Stimulated activated CD8-positive, alpha-beta memory T cell treated with anti-CD3 and anti-CD28 coated beads, Interleukin-7, amount 100 ng/mL, for 1 hour (primary cell): ENCODE results near the gene ULK4.
"Not testable (repeated sequence)": the region's sequence is repeated elsewhere in the genome, so short reads cannot be mapped to it uniquely, and the experiment has no call there.

Experiments
- DNase-seq, 2 donors: peaks; one replicate each; pipeline ENCODE4 v3.0.0-alpha.2; 2020; ENCODE audit warnings: low read depth in 2 of 2

The ULK4 gene

DNA sequence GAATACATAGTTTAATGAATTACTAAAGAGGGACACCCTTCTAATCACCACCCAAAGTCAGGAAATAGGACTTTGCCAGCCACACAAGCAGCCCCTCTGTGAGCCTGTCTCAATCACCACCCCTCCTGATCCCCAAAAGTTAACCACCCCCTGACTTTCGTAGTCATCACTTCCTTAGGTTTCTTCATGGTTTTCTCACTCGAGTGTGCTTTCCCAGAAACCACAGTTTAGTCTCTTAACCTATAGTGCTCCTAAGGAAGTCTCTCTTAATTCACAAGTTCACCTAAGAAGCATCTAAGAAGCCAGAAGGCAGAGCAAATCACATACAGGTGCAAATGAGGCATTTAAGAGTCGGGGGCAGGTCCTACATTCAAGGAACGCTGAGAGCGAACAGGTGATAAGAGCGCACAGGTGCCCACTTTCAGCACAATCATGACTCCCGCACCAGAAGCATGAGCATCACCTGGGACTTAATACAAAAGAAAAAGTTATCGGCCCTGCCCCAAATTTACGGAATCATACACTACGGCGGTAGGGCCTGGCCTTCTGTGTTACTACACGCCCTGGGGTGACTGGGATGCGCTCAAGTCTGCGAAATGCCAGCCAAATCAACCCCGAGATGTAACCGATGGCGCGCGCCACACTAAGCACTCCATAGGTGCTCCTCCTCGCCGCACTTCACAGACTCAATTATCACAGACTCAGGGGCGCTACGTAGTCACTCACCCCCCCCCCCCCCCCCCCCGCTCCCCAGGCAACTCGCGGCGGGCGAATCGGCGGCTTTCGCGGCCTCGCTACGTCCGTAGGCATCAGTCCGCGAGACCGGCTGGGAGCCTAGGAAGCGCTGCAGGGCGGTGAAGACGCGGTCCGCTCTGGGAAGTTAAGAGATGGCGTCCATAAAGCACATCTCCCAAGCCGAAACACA lies 815 bp downstream of the ULK4 start:
- peak; percentile 12 to 25 for DNase-seq

DNA sequence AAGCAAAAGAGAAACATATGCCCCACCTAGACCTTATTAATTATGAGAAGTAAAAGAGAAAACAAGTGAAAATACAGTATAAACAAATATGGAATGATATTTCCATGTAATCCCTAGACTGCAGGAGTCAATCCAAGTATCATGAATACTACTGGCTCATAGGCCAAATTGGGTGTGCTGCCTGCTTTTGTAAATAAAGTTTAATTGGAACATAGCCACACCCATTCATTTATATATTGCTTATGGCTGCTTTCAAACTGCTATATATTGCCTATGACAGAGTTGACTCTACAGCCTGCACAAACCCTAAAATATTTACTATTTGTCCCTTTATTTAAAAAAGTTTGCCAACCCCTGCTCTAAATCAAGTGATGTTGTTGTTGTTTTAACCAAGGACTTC lies 5.3 kb downstream of the ULK4 start:
- DNase-seq = no peak

GRCh38 chr3:41955192-41955591 lies 6.7 kb downstream of the ULK4 start:
- no peak for DNase-seq

- no peak for DNase-seq
Observed at GRCh38 chr3:41943311-41943843, 18.5 kb downstream of the ULK4 start.

GRCh38 chr3:41940393-41940792 lies 21.5 kb downstream of the ULK4 start:
- DNase-seq = no peak

GRCh38 chr3:41936384-41936783 lies 25.5 kb downstream of the ULK4 start:
- DNase-seq = no peak

DNA sequence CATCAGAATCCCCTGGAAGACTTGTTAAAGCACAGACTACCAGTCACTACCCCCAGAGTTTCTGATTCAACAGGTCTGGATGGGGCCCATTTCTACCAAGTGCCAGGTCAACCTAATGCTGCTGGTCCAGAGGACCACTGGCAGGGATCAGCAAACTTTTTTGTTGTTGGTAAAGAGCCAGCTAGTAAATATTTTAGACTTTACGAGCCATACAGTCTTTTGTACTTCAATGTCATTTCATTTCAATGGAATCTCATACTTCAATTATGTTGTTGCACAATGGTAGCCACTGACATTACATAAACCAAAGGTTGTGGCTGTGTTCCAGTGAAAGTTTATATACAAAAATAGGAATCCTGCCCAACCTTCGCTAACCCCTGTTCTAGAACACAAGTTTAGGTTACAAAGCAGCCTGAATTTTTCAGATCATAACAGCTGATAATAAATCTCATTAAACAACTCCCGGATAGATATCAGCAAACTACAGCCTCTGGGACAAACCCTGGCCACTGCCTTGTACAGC lies 28.7 kb downstream of the ULK4 start:
- no peak for DNase-seq

GRCh38 chr3:41932464-41932863 lies 29.4 kb downstream of the ULK4 start:
- DNase-seq = no peak

DNA sequence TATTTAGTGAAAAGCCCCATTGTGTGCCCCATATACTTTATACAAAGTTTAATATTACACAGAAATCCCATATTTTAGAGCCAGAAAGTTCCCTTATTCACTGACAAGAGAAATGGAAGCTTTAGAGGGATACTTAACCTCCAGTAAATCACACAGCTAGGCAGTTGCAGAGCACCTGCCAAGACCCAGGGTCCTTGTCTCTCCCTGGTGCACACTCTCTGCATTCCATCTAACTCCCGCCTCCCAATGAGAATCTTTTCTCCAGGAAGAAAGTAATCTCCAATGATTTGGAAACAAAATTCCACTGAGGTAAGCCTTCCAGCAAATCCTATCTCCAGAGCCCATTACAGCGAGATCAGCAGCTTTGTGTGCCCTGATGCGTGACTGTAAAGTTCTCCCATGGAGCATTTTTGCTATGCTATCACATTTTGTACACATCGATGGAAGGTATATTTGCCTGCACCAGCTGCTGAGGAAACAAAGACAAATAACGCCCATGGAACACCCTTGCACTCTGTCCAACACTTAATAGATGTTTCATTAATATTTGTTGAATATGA lies 41.4 kb downstream of the ULK4 start:
- DNase-seq = no peak

DNA sequence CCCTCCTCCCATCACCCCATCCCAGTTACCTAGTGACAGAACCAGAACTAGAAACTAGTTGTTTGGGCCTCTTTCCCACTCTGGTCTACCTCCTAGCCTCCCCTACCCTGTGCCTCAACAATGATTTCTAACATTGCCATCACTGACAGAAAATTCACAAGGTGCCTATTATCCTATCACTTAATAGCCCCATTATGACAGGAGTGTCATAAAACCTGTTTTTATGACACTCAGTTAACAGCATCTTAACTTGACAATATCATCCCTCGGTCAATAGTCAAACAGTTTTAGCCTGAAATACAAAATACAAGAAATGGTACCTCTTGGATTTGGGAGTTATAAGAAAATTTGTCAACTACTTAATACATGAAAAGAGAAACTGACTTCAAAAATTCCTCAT lies 46.5 kb downstream of the ULK4 start:
- no peak for DNase-seq

DNA sequence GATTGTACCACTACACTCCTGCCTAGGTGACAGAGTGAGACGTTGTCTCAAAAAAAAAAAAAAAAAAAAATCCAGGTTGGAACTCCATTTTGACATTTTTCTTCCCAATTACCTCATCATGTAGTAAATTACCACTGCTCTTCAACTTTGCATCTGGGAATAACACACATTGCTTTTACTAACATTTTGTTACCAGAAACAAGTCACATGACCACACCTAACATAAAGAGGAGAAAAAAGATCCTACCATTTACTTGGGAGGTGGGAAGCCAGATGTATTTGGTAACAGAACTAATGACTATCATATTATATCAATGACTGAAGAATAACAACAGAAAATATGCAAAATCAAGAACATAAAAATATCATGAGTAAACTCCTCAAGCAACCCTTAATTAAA lies 49.6 kb downstream of the ULK4 start:
- DNase-seq = no peak

- no peak for DNase-seq
Observed at GRCh38 chr3:41907330-41908073, 54.4 kb downstream of the ULK4 start.

- DNase-seq = no peak
Observed at GRCh38 chr3:41900265-41900664, 61.6 kb downstream of the ULK4 start.

DNA sequence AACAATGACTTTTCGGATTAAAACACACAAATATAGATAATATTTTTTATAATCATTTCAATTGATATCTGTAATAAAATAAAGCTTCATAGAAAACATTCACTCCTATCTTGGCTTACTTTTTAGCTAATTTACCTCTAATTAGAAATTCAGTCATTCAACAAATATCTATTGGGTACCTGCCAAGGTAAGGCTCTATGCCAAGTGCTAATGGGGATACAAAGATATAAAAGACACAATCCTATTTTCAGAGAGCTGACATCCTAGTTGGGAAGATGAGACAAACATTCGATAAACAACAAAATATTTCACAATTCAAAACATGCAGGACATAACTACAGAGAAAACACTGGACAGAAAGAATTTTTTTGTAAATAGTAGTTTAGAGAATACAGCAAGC lies 63.3 kb downstream of the ULK4 start:
- DNase-seq = no peak

GRCh38 chr3:41893977-41894376 lies 67.9 kb downstream of the ULK4 start:
- DNase-seq = no peak

DNA sequence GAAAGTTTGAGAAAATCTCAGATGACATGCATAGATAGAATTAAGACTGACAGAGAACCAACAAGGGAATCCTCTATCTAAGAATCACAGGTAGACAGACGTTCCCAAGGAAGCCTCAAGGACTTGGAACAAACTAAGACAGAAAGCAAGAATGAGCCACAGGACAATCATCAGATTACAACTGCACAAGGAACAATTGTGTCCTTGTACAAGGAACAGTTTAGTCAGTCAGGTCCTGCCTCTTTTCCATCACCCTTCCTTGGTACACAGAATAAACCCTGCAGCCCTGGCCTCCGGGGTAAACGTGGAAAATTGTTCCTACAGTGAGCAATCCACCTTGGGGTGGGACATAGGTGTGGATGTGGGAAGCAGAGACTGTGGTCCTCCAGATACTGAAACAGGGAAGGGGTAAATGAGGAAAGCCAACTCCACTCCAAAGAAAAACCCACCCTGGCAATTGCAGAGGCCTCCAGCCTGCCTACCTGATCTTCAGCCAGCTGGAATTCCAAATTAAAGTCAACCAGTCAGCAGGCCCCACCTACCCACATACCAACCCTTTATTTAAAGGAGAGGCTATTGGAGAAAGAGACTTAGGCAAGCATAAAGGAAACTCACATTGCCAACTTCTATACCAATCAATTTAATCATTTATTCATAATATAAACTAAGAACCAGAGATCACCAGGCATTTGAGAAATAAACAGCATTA lies 73.4 kb downstream of the ULK4 start:
- DNase-seq = no peak

DNA sequence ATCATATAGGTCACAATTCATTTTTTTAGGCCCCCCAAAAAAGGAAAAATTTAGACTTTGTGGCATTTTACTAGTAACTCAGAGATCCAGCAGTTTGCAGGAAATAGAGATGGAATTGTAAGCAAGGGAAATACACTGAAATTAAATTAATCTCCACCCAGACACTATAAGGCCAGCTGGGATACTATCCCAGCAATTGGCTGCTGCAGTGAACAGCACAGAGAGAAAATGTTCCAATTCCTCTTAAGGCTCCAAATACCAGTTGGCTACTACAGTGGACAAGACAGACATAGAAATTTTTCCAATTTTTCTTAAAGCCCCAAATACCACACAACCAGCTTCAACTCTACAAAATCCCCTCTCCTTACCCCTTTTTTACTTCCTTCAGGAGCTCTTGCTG lies 78.9 kb downstream of the ULK4 start:
- DNase-seq = no peak

DNA sequence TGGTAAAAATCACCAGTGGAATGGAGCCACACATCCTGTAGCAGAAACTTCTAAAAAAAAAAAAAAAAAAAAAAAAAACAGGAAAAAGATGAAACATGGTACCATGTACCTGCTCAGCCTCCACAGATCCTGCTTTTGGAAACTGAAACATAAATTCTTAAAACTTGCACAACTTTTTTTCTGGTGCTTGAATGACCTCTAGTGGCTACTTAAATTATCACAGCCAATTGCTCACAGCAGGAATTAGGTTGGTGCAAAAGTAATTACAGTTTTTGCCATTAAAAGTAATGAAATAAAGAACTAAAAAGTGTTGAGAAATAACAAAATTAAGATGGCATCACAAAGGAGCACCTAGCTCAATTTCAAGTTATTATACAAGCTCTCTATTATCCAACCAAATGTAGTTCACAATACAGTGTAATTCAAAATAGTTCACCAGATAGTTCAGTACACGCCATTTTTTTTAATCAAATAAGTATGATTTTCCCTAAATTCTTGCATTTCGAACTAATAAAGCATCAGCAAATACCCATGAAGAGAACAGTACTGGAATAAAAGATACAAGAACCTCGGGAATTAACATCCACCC lies 80.6 kb downstream of the ULK4 start:
- no peak for DNase-seq

DNA sequence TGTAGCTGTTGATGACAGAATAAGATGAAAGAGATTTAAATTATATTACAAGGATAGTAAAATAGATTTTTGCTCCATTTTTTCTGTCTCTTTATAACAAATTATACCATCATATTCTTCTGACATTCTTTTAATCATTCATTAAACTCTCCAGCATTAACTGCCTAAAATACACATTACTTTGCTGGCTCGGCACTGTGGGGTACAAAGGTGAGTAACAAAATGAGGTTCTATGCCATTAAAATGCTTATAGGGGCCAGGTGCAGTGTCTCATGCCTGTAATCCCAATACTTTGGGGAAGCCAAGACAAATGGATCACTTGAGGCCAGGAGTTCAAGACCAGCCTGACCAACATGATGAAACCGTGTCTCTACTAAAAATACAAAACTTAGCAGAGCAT lies 81.5 kb downstream of the ULK4 start:
- DNase-seq = no peak

- DNase-seq = not testable (repeated sequence)
Observed at GRCh38 chr3:41877741-41878140, 84.2 kb downstream of the ULK4 start.

DNA sequence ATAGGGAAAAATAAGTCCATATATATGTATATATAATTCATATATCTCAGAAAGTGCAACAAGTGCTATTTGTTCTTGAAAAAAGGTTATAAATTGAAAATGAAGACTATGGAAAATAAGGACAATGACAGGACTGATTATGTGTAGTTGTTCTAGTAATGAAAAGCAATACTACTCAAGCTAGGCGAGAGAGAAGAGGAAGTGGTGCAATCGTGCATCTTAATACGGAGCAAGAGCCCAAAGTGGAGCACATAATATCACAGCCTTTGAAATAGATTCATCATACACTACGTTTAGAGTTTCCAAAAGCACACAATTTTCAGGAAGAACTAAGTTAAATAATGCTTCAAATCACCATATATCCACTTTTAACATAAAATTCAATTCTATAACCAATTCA lies 87.9 kb downstream of the ULK4 start:
- DNase-seq = no peak
